K562 (cell line): ENCODE data around the gene TRMT1. TPM values are rescaled to one million over a fixed set of nuclear protein-coding genes. Genes with fewer than 3 reads are reported as not detected.

Experiments used
- HEY1 ChIP-seq: fragments of 250-450 bp; sonication (Bioruptor Pico); IDR thresholded peaks from 2 replicates; pipeline ENCODE4 v1.5.0; 2020; ENCODE audit warnings: mild to moderate bottlenecking, moderate library complexity, borderline replicate concordance
- MYBL2 ChIP-seq, 2 experiments: fragments of 450-650 bp in 1 of 2; sonication (generic) in 1 of 2; formaldehyde crosslinking in 1 of 2; IDR thresholded peaks; 2 replicates each; pipeline versions ENCODE4 v1.6.1 to v1.8.1; 2017 to 2022; ENCODE audit warnings: borderline replicate concordance in 1 of 2, inconsistent platforms in 1 of 2, low read depth in 1 of 2, mild to moderate bottlenecking in 1 of 2, missing genetic modification reagents in 1 of 2, moderate library complexity in 1 of 2
- NELFE ChIP-seq: IDR thresholded peaks from 2 replicates; pipeline ENCODE4 v1.6.1; 2011; ENCODE audit warnings: mild to moderate bottlenecking; ENCODE audit not compliant: insufficient read depth, insufficient read length
- NR2C2 ChIP-seq, 2 experiments: fragments of 200-800 bp in 1 of 2; sonication (Bioruptor generic) in 1 of 2; sonication (generic) in 1 of 2; formaldehyde crosslinking in 1 of 2; IDR thresholded peaks; 2 replicates each; pipeline versions ENCODE4 v1.6.1 to v1.8.0; 2016 to 2022; ENCODE audit warnings: mild to moderate bottlenecking in 1 of 2, missing compliant biosample characterization in 1 of 2, missing genetic modification characterization in 1 of 2, missing genetic modification reagents in 1 of 2
- OTX1 ChIP-seq: fragments of 450-650 bp; formaldehyde crosslinking; IDR thresholded peaks from 2 replicates; pipeline ENCODE4 v1.4.0; 2022; ENCODE audit warnings: mild to moderate bottlenecking
- RAD21 ChIP-seq, 2 experiments: fragments of 250-450 bp in 1 of 2; fragments of 450-650 bp in 1 of 2; sonication (Bioruptor Pico) in 1 of 2; formaldehyde crosslinking in 1 of 2; IDR thresholded peaks in 1 of 2; conservative IDR thresholded peaks in 1 of 2; 2 replicates each; pipeline versions ENCODE4 v1.4.0 to v1.8.0; 2020 to 2022; ENCODE audit warnings: mild to moderate bottlenecking in 2 of 2, moderate library complexity in 1 of 2
- STAG1 ChIP-seq: sonication (generic); formaldehyde crosslinking; IDR thresholded peaks from 2 replicates; pipeline ENCODE4 v1.5.0; 2020; ENCODE audit warnings: missing genetic modification reagents, borderline replicate concordance
- ZNF217 ChIP-seq: sonication (generic); formaldehyde crosslinking; IDR thresholded peaks from 2 replicates; pipeline ENCODE4 v1.8.0; 2022; ENCODE audit warnings: mild to moderate bottlenecking, missing genetic modification reagents
- ZNF274 ChIP-seq: IDR thresholded peaks from 2 replicates; pipeline ENCODE4 v1.6.1; 2011; ENCODE audit warnings: low read depth, mild to moderate bottlenecking, low read length, moderate library complexity, borderline replicate concordance
- ZNF444 ChIP-seq: fragments of 250-450 bp; sonication (Bioruptor Pico); IDR thresholded peaks from 2 replicates; pipeline ENCODE4 v1.4.0; 2020; ENCODE audit warnings: mild to moderate bottlenecking, moderate library complexity
- ZNF778 ChIP-seq: fragments of 450-650 bp; formaldehyde crosslinking; IDR thresholded peaks from 2 replicates; pipeline ENCODE4 v1.4.0; 2020; ENCODE audit warnings: mild to moderate bottlenecking, moderate library complexity
- polyA plus RNA-seq, 8 experiments: library from polyadenylated mRNA; depleted of rRNA in 4 of 8; stranded (reverse) in 5 of 8; unstranded in 3 of 8; fragments of >200 nt; fragmentation: Nextera tagmentation in 2 of 8; fragmentation: Illumina TruSeq in 1 of 8; extraction: Ambion mirVana in 2 of 8; extraction: Trizol in 1 of 8; gene quantifications; 2 replicates each; pipeline versions ENCODE4 v1.2.1 to v1.2.3, GENCODE V29; 2011 to 2014; ENCODE audit warnings: inconsistent platforms in 1 of 8, missing spikeins in 1 of 8
- total RNA-seq, 7 experiments: library from RNA; depleted of rRNA in 6 of 7; stranded (reverse); fragments of >200 nt in 6 of 7; fragmentation: Illumina TruSeq in 2 of 7; extraction: Trizol in 2 of 7; gene quantifications; 2 replicates each; pipeline versions ENCODE4 v1.2.1 to v1.2.3, GENCODE V29; 2011 to 2021; ENCODE audit warnings: low replicate concordance in 1 of 7
- TF ChIP-seq, protein P1 (sequence below): fragments of 250-450 bp; sonication (Bioruptor Pico); IDR thresholded peaks from 2 replicates; pipeline ENCODE4 v1.5.0; 2021; ENCODE audit warnings: mild to moderate bottlenecking, moderate library complexity
- TF ChIP-seq, protein P2 (sequence below): fragments of 200-400 bp; formaldehyde crosslinking; IDR thresholded peaks from 2 replicates; pipeline ENCODE4 v1.6.1; 2017; ENCODE audit warnings: mild to moderate bottlenecking, low read depth, low read length, moderate library complexity
- TF ChIP-seq, protein P3 (sequence below): fragments of 450-650 bp; IDR thresholded peaks from 2 replicates; pipeline ENCODE4 v1.6.1; 2016; ENCODE audit warnings: mild to moderate bottlenecking
- TF ChIP-seq, protein P4 (sequence below): fragments of 450-650 bp; IDR thresholded peaks from 2 replicates; pipeline ENCODE4 v1.6.1; 2017; ENCODE audit warnings: mild to moderate bottlenecking, moderate library complexity

The TRMT1 gene
- total and polyA plus RNA-seq, 9 of the 15 experiments (the other 6 are each of a cell fraction or from before 2014, with no cell fraction given): 5.8 to 158 (median 54.3) TPM

DNA sequence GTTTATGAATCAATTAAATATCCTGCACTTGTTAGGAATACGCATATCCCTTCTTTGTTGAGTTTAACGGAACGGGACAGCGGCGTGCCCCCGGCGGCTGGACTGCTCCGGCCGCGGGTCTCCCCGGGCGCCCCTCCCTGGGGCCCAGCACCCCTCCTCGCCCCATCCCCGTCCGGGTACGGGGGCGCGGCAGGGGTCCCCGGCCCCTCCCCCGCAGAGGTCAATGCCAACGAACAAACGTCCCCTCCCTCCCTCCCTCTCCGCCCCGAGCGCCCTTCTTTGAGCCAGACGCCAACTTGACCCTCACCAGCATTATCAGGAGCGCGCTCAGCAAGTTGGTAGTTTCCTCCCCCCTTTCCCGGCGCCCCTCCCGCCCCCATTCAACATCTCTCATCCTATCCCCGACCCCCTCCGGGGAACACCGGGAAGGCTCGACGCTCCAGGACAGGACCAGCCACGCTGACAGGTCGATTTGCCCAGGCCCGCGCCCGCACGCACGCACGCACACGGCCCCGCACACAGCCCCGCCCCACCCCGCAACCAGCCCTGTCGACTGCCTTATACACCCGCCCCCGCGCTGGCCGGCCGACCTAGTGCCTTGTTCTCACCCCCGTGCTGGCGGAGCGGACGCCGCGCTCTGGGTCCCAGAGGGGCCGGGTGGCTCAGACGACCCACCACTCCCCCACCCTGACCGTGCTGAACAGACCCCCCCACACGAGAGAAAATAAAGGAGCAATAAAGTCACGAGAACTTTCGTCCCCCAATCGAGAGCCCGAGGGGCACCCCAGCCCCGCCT lies 18.9 kb downstream of the TRMT1 start (continued):
- TF ChIP-seq, protein P1, sequence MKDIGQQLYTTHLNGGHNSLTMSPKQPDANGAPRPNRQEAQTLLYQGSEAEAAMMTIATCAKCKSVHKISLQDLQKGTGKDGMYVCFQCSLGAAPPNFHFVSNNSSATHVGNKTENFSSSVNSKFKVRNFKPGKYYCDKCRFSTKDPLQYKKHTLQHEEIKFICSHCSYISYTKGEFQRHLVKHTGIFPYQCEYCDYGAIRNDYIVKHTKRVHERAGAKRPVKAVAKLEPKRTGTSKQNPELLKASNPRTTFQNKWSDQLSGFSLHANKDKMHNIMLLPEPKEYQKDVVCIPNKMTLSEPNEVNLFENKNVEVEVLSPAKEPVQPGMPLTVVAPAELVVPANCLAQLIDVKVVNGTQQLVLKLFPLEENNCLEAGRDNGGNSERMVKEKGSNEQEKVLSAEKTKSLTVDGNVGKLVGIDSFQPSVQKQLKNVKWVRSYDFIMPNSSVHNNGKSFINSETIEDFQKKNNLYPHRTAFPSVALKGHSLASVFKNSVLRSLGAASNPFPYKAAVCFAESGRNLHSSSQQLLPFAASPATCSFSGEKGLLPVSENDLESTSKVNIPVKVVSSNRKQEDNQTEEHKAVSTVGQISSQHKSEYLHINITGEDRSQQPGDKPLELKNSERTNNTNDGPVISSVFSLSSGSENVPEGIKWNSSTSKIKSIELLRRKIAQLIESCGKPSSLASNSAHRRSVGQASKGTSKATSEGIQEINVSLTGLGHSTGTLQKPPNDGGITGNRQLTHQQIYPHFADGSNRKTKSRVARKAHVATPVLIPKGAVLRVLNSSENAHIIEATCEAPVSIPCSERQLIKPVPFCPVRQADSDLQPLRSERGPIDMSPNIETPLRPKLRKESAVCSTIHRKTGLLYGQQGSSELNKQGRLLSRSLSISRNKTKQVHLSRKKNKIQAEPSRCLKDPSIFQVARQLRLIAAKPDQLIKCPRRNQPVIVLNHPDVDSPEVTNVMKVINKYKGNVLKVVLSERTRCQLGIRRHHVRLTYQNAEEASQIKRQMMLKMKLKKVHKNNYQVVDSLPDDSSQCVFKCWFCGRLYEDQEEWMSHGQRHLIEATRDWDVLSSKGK (CRISPR knock-in tag): peak; percentile 24; the same call in 1 of the 2 replicates
- TF ChIP-seq, protein P2, sequence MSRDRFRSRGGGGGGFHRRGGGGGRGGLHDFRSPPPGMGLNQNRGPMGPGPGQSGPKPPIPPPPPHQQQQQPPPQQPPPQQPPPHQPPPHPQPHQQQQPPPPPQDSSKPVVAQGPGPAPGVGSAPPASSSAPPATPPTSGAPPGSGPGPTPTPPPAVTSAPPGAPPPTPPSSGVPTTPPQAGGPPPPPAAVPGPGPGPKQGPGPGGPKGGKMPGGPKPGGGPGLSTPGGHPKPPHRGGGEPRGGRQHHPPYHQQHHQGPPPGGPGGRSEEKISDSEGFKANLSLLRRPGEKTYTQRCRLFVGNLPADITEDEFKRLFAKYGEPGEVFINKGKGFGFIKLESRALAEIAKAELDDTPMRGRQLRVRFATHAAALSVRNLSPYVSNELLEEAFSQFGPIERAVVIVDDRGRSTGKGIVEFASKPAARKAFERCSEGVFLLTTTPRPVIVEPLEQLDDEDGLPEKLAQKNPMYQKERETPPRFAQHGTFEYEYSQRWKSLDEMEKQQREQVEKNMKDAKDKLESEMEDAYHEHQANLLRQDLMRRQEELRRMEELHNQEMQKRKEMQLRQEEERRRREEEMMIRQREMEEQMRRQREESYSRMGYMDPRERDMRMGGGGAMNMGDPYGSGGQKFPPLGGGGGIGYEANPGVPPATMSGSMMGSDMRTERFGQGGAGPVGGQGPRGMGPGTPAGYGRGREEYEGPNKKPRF: no peak
- TF ChIP-seq HEY1 (peak; percentile 82; the same call in 1 of the 2 replicates), ZNF217 (CRISPR knock-in tag) (no peak), NR2C2 (CRISPR knock-in tag; IDR thresholded peaks at IDR 0.05) (no peak), NR2C2 (tag; IDR thresholded peaks at IDR 0.05) (no peak), ZNF778 (no peak), STAG1 (no peak), NELFE (no peak), MYBL2 (IDR thresholded peaks at IDR 0.05; ENCODE audit: low read depth) (no peak), MYBL2 (CRISPR knock-in tag; IDR thresholded peaks at IDR 0.05; ENCODE audit: borderline replicate concordance) (no peak), RAD21 (CRISPR knock-in tag; conservative IDR thresholded peaks at IDR 0.05 in 1 of 2, IDR thresholded peaks at IDR 0.05 in 1 of 2) (no peak), OTX1 (CRISPR knock-in tag) (peak; percentile 49; the same call in 1 of the 2 replicates), ZNF444 (CRISPR knock-in tag) (no peak), ZNF274 (no peak)
- TF ChIP-seq, protein P3, sequence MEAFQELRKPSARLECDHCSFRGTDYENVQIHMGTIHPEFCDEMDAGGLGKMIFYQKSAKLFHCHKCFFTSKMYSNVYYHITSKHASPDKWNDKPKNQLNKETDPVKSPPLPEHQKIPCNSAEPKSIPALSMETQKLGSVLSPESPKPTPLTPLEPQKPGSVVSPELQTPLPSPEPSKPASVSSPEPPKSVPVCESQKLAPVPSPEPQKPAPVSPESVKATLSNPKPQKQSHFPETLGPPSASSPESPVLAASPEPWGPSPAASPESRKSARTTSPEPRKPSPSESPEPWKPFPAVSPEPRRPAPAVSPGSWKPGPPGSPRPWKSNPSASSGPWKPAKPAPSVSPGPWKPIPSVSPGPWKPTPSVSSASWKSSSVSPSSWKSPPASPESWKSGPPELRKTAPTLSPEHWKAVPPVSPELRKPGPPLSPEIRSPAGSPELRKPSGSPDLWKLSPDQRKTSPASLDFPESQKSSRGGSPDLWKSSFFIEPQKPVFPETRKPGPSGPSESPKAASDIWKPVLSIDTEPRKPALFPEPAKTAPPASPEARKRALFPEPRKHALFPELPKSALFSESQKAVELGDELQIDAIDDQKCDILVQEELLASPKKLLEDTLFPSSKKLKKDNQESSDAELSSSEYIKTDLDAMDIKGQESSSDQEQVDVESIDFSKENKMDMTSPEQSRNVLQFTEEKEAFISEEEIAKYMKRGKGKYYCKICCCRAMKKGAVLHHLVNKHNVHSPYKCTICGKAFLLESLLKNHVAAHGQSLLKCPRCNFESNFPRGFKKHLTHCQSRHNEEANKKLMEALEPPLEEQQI: no peak
- TF ChIP-seq, protein P4, sequence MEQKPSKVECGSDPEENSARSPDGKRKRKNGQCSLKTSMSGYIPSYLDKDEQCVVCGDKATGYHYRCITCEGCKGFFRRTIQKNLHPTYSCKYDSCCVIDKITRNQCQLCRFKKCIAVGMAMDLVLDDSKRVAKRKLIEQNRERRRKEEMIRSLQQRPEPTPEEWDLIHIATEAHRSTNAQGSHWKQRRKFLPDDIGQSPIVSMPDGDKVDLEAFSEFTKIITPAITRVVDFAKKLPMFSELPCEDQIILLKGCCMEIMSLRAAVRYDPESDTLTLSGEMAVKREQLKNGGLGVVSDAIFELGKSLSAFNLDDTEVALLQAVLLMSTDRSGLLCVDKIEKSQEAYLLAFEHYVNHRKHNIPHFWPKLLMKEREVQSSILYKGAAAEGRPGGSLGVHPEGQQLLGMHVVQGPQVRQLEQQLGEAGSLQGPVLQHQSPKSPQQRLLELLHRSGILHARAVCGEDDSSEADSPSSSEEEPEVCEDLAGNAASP: no peak
